IPS DF 4.7 (cell line): ENCODE data around the gene CCDC71.
A peak's percentile ranks its signal among the peaks of the same experiment; 100 is the strongest.

Experiments used
- DNase-seq: peaks from one replicate; pipeline ENCODE4 v3.0.0-alpha.2; 2013; ENCODE audit warnings: low spot score; ENCODE audit errors: extremely low read depth

The CCDC71 gene

GRCh38 chr3:49170744-49171118 is 4.6 kb upstream of the CCDC71 start:
- DNase-seq, result no peak

- no peak for DNase-seq
Observed at GRCh38 chr3:49166752-49167556, 823 bp upstream of the CCDC71 start.

DNA sequence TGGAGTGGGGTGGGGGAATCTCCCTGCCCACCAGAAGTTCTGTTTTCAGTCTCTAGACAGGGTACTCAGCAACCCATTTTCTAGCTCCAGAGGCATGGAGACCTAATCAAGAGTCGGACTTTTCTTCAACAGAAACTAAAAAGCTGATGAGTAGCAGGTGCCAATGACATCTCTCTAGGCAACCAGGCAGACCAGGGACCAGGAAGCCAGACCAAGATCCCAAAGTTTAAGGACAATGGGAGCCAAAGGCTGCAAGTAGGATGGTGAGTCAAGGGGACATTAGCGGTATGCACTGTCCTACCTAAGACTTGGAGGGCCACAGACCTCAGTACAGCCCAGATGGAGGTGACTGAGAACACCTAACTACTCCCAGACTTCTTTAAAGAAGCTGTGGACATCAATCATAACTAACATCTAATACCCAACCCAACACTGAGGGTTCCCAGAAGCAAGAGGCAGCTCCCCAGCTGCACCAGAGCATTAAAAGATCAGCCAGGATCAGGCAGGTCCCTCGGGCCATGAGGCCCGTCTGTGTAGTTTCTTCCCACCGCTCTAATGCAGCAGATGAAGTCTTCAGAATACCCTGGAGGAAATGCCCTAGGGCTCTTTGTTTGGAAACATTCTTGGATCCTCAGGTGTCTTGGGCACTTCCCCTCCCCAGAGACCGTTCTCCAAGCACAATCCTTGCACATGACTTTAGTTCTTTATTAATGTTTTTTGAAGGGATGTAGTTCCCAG is 979 bp downstream of the CCDC71 start:
- no peak for DNase-seq

- no peak for DNase-seq
Observed at GRCh38 chr3:49163609-49164008, 2.5 kb downstream of the CCDC71 start.

DNA sequence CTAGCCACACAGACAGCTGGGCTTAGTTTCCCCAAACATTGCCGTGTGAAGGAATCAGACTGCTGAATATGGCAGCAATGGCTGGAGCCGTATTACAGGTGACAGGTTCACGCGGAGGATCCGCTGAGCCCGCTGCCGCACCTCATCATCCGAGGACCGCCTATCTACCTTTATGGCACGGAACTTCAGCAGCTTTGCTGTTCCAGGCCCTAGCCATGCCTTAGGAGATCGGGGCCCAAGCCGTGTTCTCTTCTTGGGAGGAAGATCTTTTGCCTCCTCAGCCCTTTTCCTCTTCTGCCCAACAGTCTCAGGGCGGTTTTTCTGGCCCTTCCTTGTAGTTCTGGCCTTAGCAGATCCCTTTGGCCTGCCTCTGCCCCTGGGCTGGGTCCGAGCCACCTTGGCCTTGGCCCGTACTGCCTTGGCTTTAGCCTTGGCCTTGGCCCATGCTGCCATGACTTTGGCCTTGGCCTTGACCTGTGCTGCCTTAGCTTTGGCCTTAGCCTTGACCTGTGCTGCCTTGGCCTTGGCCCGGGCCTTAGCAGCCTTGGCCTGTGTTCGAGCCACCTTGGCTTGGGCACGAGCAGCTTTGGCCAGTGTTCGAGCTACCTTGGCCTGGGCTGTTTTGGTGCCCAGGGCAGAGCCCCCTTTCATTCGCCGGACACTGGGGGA is 3.2 kb downstream of the CCDC71 start:
- no peak for DNase-seq

- no peak for DNase-seq
Observed at GRCh38 chr3:49161808-49162530, 4.2 kb downstream of the CCDC71 start.

- no peak for DNase-seq
Observed at GRCh38 chr3:49161197-49161596, 4.9 kb downstream of the CCDC71 start.

GRCh38 chr3:49158792-49159191 is 7.3 kb downstream of the CCDC71 start:
- DNase-seq, result no peak

DNA sequence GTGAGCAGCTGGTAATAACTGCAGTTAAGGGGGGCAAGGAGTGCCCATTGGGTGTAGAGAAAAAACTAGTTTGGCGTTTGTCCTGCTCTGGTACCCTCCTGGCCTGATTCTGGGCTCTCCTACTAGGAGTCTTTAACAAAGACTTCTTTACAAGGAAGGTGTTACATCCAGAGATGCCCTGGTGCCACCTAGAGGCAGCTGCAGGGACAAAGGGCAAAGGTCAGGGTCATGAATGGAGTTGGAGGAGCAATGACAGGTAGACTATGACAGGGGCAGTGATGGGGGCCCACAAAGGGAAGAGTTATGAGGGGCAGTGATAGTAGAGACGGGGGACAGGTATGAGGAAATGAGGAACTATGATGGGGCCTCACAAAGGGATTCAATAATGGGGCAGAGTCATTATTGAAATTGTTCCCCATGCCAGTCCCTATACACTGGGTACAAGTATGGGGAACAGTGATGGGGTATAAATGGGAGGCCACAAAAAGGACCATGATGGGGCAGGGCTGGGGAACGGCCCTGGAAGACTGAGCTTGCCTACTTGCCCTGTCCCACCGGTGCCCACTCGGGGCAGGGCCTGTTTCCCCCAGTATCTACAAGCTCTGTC is 7.9 kb downstream of the CCDC71 start:
- no peak for DNase-seq

DNA sequence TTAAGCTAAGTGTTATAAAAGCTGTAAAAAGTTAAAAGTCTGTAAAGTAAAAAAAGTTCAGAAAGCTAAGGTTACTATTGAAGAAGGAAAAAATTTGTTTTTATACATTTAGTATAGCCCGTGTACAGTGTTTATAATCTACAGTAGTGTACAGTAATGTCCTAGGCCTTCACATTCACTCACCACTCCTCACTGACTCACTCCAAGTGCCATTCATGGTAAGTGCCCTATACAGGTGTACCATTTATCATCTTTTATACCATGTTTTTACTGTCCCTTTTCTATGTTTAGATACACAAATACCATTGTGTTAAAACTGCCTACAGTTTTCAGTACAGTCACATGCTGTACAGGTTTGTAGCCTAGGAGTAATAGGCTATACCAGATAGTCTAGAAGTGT is 8.8 kb downstream of the CCDC71 start:
- DNase-seq, result no peak

DNA sequence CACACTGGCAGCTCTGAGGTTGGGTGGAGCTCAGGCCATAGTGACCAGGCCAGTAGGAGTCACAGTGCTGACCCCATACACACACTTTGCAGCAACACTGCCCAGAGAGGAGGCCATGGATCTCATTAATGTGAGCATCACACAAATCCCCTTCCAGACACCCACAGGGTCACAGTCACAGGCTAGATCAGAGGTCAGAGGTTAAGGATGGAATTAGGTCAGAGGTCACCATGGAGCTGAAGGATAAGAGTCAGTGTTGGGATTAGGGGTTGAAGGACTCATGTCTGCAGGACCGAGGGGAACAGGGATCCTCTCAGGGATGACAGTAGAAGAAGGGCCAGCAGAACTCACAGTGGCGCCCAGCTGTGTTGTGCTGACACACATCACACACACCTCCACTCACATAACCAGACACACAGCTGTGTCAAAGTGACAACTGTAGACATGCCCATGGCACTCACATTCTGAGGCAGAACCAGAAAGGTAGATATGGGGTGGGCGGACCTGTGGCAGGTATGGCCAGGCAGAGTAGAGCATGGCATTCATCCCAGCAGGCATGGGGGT is 12.7 kb downstream of the CCDC71 start:
- no peak for DNase-seq

GRCh38 chr3:49151610-49152009 is 14.5 kb downstream of the CCDC71 start:
- no peak for DNase-seq

DNA sequence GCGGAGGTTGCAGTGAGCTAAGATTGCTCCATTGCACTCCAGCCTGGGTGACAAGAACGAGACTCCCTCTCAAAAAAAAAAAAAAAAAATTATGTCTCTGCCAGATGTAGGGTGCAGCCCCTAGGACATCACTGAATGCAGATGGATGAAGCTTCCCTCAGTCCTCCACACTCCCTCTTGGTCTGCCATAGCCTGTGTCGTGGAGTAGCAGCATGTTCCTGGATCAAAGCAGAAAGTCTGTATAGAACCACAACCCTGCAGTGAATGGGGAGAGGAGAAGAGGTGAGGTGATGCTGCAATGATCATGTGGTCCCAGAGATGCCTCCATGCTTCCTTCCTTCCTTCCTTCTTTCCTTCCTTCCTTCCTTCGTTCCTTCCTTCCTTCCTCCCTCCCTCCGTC is 18.0 kb downstream of the CCDC71 start:
- DNase-seq, result no peak

DNA sequence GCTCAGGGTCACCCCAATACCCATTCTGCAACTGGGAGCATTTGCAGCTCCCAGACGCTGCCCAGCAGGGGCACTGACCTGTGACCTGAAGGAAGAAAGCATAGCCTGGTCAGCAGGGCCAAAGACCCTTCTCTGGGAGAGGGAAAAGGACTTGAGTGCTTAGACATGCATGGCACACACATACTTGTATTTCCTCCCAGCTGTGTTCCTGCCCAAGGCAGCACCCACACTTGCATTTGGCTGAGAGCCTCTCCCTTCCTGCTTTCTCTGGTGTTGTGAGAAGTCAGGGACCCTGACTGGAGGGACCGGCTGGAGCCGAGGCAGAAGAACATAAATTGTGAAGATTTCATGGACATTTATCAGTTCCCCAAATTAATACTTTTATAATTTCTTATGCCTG is 26.1 kb downstream of the CCDC71 start:
- no peak for DNase-seq

- DNase-seq, result no peak
Observed at GRCh38 chr3:49135499-49135898, 30.6 kb downstream of the CCDC71 start.

- DNase-seq, result no peak
Observed at GRCh38 chr3:49134471-49135265, 31.5 kb downstream of the CCDC71 start.

GRCh38 chr3:49133226-49133951 is 32.7 kb downstream of the CCDC71 start:
- peak; percentile 49 for DNase-seq

DNA sequence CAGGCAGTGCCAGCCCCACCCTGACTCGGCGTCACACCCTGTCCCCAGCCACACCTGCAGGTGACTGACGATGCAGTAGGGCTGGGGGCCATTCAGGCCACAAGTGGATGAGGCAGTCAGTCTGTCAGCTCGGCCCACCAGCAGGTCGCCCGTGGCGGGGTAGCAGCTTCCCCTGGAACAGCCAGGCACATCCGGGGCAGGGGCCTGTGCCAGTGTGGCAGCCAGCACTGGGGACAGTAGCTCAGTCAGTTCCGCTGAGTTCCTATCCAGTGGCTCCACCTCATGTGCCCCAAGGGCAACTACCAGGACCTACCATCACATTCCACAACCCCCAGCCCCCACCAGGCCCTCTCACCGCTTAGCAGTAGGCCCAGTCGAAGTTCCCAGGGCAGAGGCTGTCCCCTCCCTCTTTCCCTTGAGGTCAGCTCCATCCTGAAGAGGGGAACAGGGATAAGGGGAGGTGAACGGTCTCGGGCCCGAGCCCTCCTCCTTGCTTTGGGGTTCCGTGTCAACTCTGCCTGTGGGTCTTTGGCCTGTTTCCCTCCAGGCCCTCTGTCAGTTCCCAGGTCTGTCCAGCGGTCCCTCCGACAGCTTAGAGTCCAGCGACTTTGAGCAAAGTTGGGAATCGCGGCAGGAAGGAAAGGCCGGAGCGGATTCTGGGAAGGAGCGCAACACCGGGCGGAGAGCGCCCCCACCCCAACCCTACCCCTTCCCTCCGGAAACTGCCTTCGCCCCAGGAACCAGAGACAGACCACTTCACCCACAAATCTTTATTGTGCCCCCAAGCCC is 33.5 kb downstream of the CCDC71 start, which contains the start of gene LAMB2:
LAMB2 (minus strand) TSS at position 614 of the 789 bp plus-strand sequence; CDS start at position 431, 183 bp downstream.
- peak; percentile 51 for DNase-seq

DNA sequence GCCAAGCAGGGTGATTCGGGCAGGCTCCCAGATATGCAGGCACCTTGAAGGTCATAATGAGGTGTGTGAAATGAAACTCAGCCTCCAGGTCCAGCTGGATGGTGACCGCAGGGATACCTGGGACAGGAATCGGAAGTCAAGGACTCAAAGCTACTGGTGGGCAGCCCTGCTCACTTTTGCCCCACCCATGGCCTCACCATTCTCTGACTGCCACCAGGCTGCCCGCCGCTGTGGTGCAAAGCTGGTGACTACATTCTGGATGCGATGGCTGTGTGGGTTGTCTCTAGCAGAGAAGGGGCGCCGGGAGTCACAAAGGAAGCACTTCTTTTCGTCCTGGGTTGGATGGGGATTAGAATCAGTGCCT is 34.1 kb downstream of the CCDC71 start:
- DNase-seq, result no peak
